Activated CD8-positive, alpha-beta memory T cell treated with anti-CD3 and anti-CD28 coated beads for 1 hour (primary cell): ENCODE results near the gene KIF6.

Experiments used
- DNase-seq, 2 donors: peaks; one replicate each; pipeline ENCODE4 v3.0.0-alpha.2; 2020; ENCODE audit warnings: low read depth in 1 of 2; ENCODE audit errors: extremely low read depth in 1 of 2

Gene KIF6

GRCh38 chr6:39388606-39389483, 336.4 kb downstream of the KIF6 start:
- DNase-seq, result no peak

GRCh38 chr6:39387785-39388184, 337.4 kb downstream of the KIF6 start:
- DNase-seq, result no peak

DNA sequence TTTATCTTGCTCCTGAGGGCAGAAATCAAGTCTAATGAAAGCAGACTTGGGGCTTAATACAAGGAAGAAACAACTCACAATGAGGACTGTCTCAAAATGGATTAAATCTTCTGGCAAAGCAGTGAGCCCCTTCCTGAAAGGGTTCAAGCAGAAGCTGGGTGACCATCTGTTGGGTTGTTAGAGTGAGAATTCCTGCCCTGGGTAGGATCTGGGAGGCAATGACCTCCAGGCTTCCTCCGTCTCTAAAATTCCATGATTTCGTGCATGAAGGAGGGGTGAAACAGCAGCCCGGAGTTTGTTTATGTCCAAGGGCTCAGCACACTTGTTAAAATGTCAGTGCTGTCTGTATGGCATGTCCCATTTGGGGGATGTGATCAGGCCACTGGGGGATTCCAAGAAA, 338.7 kb downstream of the KIF6 start:
- DNase-seq, result no peak

- DNase-seq, result no peak
Measured at GRCh38 chr6:39381550-39382140, 343.6 kb downstream of the KIF6 start.

- DNase-seq, result no peak
Measured at GRCh38 chr6:39380837-39381549, 344.2 kb downstream of the KIF6 start.

DNA sequence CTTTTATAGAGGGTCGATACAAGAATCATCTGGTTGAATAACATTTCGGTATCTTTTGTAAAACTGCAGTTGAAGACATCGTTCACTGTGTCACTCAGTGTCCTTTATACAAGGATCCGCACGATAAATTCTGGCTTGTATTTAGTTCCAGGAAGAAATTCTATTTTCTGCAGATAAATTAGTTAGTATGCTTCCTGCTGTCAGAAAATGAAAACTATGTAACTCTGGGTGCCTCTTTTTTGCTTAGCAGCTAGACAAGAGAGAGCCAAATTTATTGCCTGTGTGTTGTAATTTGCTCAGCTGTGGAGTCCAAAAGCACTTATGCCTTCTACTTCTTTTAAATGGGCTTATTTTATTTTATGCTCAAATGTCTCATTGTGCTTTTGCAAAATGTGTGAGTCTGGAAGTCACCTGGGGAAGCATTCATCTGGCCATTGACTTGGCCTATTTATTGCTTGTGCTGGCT, 346.2 kb downstream of the KIF6 start:
- no peak for DNase-seq

GRCh38 chr6:39378175-39378959, 346.8 kb downstream of the KIF6 start:
- DNase-seq, result no peak

DNA sequence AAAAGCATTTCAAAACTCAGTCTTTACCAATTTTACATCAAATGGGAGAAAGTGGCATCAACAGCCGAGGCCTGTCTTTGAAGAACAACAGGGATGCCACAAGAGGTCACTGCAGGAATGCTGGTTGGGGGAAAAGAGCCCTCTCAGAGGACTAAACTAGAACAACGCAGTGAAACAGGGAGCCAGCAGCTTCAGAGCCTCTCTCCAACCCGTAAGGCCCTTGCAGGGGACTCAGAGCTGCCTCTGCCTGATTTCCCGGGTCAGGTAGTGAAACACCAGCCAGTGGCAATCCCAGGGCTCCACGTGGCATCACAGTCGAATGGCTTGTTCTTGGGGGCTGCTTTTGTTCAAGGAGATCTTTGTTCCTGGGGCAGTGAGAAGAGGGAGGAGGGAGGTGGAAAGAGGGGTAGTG, 347.7 kb downstream of the KIF6 start:
- no peak for DNase-seq

GRCh38 chr6:39375405-39375804, 349.8 kb downstream of the KIF6 start:
- no peak for DNase-seq

- no peak for DNase-seq
Measured at GRCh38 chr6:39370390-39370789, 354.8 kb downstream of the KIF6 start.

DNA sequence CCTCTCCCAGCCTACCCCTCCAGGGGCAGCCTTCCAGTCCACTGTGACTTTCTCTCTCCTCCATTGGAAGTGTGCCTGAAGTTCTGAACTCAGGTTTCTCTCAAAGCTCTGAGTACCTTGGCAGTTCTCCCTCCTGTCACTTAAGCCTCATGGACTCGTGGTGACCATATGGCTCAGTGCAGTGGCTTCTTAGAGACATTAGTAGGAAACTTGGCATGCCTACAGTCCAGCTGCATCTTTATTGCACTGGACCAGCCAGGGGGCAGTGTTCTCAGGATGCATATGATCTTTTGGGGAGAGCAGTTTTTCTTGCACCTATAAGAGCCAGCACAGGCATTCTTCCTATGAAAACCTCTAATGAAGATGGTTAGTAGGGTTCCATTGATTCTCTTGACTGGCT, 355.2 kb downstream of the KIF6 start:
- no peak for DNase-seq

DNA sequence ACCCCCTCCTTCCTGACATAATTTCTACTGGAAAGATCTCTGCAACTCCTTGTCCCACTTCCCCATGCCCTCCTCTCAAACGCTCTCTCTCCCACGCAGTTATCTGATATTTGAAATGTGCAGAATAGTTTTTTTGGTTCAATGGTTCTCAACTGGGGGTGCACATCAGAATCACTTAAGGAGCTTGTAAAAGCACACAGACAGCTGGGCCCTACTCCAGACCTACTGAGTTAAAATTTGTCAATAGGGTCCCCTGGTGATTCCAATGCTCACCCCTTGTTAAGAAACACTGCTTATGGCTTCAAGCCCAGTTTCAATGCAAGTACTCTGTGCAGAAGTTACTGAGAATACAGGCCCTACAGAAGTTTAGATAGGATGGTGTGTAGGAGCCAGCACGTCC, 357.5 kb downstream of the KIF6 start:
- no peak for DNase-seq

GRCh38 chr6:39366931-39367618, 358.1 kb downstream of the KIF6 start:
- DNase-seq, result no peak

- DNase-seq, result no peak
Measured at GRCh38 chr6:39365281-39366074, 359.7 kb downstream of the KIF6 start.

DNA sequence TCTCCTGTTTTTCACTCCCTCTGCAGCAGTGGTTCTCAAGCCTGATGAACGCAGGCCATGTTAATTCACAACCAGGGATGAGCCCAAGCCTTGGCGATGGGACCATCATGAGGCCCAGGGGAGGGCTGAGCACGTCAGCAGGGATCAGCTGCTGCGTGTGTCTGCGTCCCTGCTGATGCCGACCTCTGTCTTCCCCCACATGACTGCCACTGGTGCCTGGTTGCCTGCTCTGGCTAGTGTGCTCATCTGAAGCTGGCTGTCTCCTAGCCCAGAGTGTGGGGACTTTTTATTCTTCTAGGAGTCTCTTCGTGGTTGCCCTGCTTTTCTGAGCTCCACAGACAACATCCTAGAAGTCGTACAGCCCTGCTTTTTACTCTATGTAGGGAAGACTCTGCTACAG, 361.9 kb downstream of the KIF6 start:
- no peak for DNase-seq

DNA sequence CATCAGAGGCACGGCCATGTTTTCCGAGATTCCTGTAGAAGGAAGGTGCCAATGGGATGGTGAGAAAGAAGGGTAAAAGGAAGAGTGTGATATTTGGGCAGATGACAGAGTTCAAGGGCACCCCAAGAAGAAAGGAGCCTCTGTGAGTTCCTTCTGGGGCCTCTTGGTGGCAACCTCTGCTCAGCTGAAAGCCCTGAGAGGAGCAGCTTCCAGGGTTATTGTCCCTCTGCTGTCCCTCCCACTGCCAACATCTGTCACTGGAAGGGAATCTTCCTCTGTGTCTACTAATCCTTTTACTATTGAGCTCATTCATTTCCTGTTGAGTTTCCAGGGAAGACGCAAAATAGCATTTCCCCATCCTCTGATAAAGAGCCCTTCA, 362.7 kb downstream of the KIF6 start:
- no peak for DNase-seq

DNA sequence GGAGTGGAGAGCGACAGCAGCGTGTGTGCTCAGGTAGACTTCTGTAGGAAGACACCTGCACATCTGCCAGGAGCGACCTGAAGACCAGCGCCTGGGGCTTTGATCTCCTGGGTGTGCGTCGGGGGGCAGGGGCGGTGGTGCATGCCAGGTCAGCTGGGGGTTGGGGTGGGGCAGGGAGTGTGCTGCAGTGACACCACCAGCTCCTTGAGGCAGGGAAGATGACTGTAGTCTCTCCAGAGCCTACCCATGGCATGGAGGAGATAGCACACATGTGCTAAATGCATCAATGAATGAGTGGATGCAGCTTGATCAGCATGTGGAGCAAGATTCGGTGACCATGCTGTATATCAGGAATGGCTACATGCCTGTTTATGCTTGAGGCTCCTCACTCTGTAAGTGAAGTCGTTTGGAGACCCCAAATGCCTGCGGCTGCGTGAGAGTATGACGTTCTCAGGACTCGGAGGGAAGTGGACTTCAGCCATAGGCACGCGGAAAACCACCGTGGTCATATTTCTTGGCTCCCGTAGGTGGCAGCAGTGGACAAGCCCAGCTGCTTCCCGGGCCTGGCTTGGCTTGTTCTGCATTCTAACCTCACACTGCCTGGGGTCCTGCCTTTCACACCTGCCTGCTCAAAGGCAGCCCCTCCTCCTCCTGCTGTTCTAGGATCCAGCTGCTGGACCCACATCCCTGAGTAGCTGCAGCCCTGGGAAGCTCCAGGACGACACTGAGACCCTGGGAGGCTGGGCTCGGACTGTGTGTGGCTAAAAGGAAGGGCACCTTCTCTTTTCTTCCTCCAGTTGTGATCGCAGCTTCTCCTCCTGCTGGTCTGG, 363.3 kb downstream of the KIF6 start:
- peak in 1 of 2 donors; percentile 14 for DNase-seq

GRCh38 chr6:39360378-39360777, 364.8 kb downstream of the KIF6 start:
- DNase-seq, result no peak
